ENCODE data around the gene ST3GAL3. TPM values are rescaled to one million over a fixed set of nuclear protein-coding genes. Genes with fewer than 3 reads are reported as not detected.

The ST3GAL3 gene
- total and polyA plus RNA-seq, 8 donors = 5.6 to 11.4 (median 8.6) TPM

- no peaks in the 10 kb centered on the region for H3K36me3 ChIP-seq
- H3K4me1 ChIP-seq = no peaks in the 10 kb centered on the region
- H3K27me3 ChIP-seq = no peaks in the 10 kb centered on the region
- H3K9me3 ChIP-seq = no peaks in the 10 kb centered on the region
- ATAC-seq (no peak), DNase-seq (no peak), FAIRE-seq (no peak)
- TF ChIP-seq CTCF (IDR thresholded peaks at IDR 0.05) = no peak
- no peak overlapping the region for H3K27ac ChIP-seq
- no peak overlapping the region for H3K4me3 ChIP-seq
- intact Hi-C loops (cut with DNase I) = no loop called here
These were observed 166.5 kb downstream of the ST3GAL3 start for GRCh38 chr1:43873851-43874250.

- no peak for FAIRE-seq
These were observed 167.4 kb downstream of the ST3GAL3 start for GRCh38 chr1:43874716-43875115.

GRCh38 chr1:43875331-43875730, 168.0 kb downstream of the ST3GAL3 start:
- intact Hi-C loops (cut with DNase I) = no loop called here
- Histone ChIP-seq H3K4me3 (no peak overlapping the region), H3K27me3 (no peaks in the 10 kb centered on the region), H3K36me3 (no peaks in the 10 kb centered on the region), H3K9me3 (no peaks in the 10 kb centered on the region), H3K27ac (no peak overlapping the region), H3K4me1 (no peaks in the 10 kb centered on the region)
- FAIRE-seq (no peak), ATAC-seq (no peak), DNase-seq (no peak)
- TF ChIP-seq CTCF (IDR thresholded peaks at IDR 0.05) = no peak
- 89 to 99% methylated on average over 3 of the region's 3 CpGs for WGBS, 2 donors

More at GRCh38 chr1:43874716-43875115, 167.4 kb downstream of the ST3GAL3 start:
- no peaks in the 10 kb centered on the region for H3K4me1 ChIP-seq
- no peak for DNase-seq
- WGBS, 2 donors = 87 to 89% methylated on average over 3 of the region's 3 CpGs
- H3K27me3 ChIP-seq = no peaks in the 10 kb centered on the region
- H3K36me3 ChIP-seq = no peaks in the 10 kb centered on the region
- intact Hi-C loops (cut with DNase I) = no loop called here
- no peak overlapping the region for H3K4me3 ChIP-seq
- no peak for TF ChIP-seq CTCF (IDR thresholded peaks at IDR 0.05)
- ATAC-seq = no peak
- no peak overlapping the region for H3K27ac ChIP-seq
- H3K9me3 ChIP-seq = no peaks in the 10 kb centered on the region

- FAIRE-seq (no peak), DNase-seq (no peak), ATAC-seq (no peak)
- no peaks in the 10 kb centered on the region for H3K4me1 ChIP-seq
- H3K36me3 ChIP-seq = no peaks in the 10 kb centered on the region
- no peak overlapping the region for H3K27ac ChIP-seq
- no peak for TF ChIP-seq CTCF (IDR thresholded peaks at IDR 0.05)
- no peak overlapping the region for H3K4me3 ChIP-seq
- H3K9me3 ChIP-seq = no peaks in the 10 kb centered on the region
- intact Hi-C loops (cut with DNase I) = no loop called here
- H3K27me3 ChIP-seq = no peaks in the 10 kb centered on the region
- 87 to 88% methylated on average over 2 of the region's 2 CpGs for WGBS, 2 donors
These were observed 169.8 kb downstream of the ST3GAL3 start for GRCh38 chr1:43877101-43877500.

GRCh38 chr1:43878440-43878839, 171.1 kb downstream of the ST3GAL3 start:
- Histone ChIP-seq H3K27ac (no peak overlapping the region), H3K4me1 (no peaks in the 10 kb centered on the region), H3K4me3 (no peak overlapping the region), H3K27me3 (no peaks in the 10 kb centered on the region), H3K9me3 (no peaks in the 10 kb centered on the region), H3K36me3 (no peaks in the 10 kb centered on the region)
- intact Hi-C loops (cut with DNase I) = no loop called here
- FAIRE-seq (no peak), DNase-seq (no peak), ATAC-seq (no peak)
- TF ChIP-seq CTCF (IDR thresholded peaks at IDR 0.05) = no peak
- WGBS, 2 donors = 74 to 76% methylated on average over 2 of the region's 2 CpGs
